A549 (cell line): ENCODE data around the gene ADORA2B. TPM values are rescaled to one million over a fixed set of nuclear protein-coding genes. Genes with fewer than 3 reads are reported as not detected.
A peak's percentile ranks its signal among the peaks of the same experiment; 100 is the strongest.

ENCODE experiments used
- ATAC-seq, 2 experiments: fragments of 200-7000 bp in 1 of 2; fragments of >200 bp in 1 of 2; cut with Nextera tagmentation in 1 of 2; cut with Tn5 transposase in 1 of 2; 3 replicates each; pipeline versions ENCODE4 v1.8.0 to v1.9.1; 2018 to 2020; ENCODE audit warnings: mild to moderate bottlenecking in 1 of 2, moderate library complexity in 1 of 2
- CTCF ChIA-PET: fragments of 300-600 bp; sonication (Branson Sonifier 250); formaldehyde crosslinking; extraction: SDS; loops from one replicate; lab custom pipeline; 2021; ENCODE audit warnings: antibody characterized with exemption, inconsistent platforms; lab: Yijun Ruan, JAX
- POLR2A ChIA-PET: fragments of 350-600 bp; formaldehyde crosslinking; extraction: SDS; loops from one replicate; lab custom pipeline; 2021; ENCODE audit warnings: antibody characterized with exemption, inconsistent platforms; lab: Yijun Ruan, JAX
- DNase-seq, 2 experiments: peaks; one replicate each; pipeline versions ENCODE4 v3.0.0 to v3.0.0-alpha.2; 2011 to 2016; ENCODE audit warnings: low read depth in 1 of 2, low spot score in 1 of 2
- FAIRE-seq: peaks from 2 replicates; lab custom pipeline; 2011; peaks lifted over from hg19 to GRCh38; lab: Jason Lieb, UNC
- H3K27ac ChIP-seq, 2 experiments: fragments of >200 bp; sonication (Bioruptor Twin); formaldehyde crosslinking; 3 replicates each; pipeline ENCODE4 v1.5.1; 2016 to 2017
- H3K4me1 ChIP-seq: fragments of >200 bp; sonication (Bioruptor Twin); formaldehyde crosslinking; 3 replicates; pipeline ENCODE4 v1.6.1; 2016
- H3K4me2 ChIP-seq: fragments of >200 bp; sonication (Bioruptor Twin); formaldehyde crosslinking; 3 replicates; pipeline ENCODE4 v1.6.1; 2016
- H3K4me3 ChIP-seq: fragments of >200 bp; sonication (Bioruptor Twin); formaldehyde crosslinking; 3 replicates; pipeline ENCODE4 v1.5.1; 2016
- H3K9me3 ChIP-seq: fragments of >200 bp; sonication (Bioruptor Twin); formaldehyde crosslinking; 3 replicates; pipeline ENCODE4 v1.6.1; 2016
- ATOH8 ChIP-seq: fragments of 250-450 bp; sonication (Bioruptor Pico); IDR thresholded peaks from 2 replicates; pipeline ENCODE4 v1.5.0; 2020; ENCODE audit warnings: low read depth, mild to moderate bottlenecking, moderate library complexity
- CBX2 ChIP-seq: fragments of 200-600 bp; sonication (generic); IDR thresholded peaks from 2 replicates; pipeline ENCODE4 v1.6.1; 2016; ENCODE audit warnings: low read depth, mild to moderate bottlenecking, borderline replicate concordance
- CBX8 ChIP-seq: fragments of 200-600 bp; sonication (generic); IDR thresholded peaks from 2 replicates; pipeline ENCODE4 v1.6.1; 2016
- CHD2 ChIP-seq: fragments of 150-350 bp; IDR thresholded peaks from 2 replicates; pipeline ENCODE4 v1.6.1; 2014; ENCODE audit warnings: low read length; ENCODE audit not compliant: partially characterized antibody
- EHF ChIP-seq: fragments of 250-450 bp; sonication (Bioruptor Pico); IDR thresholded peaks from 2 replicates; pipeline ENCODE4 v1.5.0; 2020; ENCODE audit warnings: mild to moderate bottlenecking
- EHMT2 ChIP-seq: fragments of 200-600 bp; sonication (generic); IDR thresholded peaks from 2 replicates; pipeline ENCODE4 v1.6.1; 2016; ENCODE audit warnings: antibody characterized with exemption, low read depth, mild to moderate bottlenecking, moderate library complexity
- FOSL2 ChIP-seq, 2 experiments: fragments of 450-650 bp in 1 of 2; fragments of >200 bp in 1 of 2; sonication (Bioruptor Twin) in 1 of 2; formaldehyde crosslinking; IDR thresholded peaks; 2 replicates each; pipeline versions ENCODE4 v1.5.0 to v1.6.1; 2016 to 2020; ENCODE audit warnings: mild to moderate bottlenecking in 1 of 2, moderate library complexity in 1 of 2
- GATA3 ChIP-seq: IDR thresholded peaks from 2 replicates; pipeline ENCODE4 v1.6.1; 2012; ENCODE audit warnings: borderline replicate concordance
- HES2 ChIP-seq: fragments of >200 bp; sonication (Bioruptor Twin); formaldehyde crosslinking; IDR thresholded peaks from 2 replicates; pipeline ENCODE4 v1.6.1; 2016
- HEYL ChIP-seq: fragments of 250-450 bp; sonication (Bioruptor Pico); IDR thresholded peaks from 2 replicates; pipeline ENCODE4 v1.8.0; 2021; ENCODE audit warnings: mild to moderate bottlenecking, moderate library complexity
- HOXB13 ChIP-seq: fragments of 250-450 bp; sonication (Bioruptor Pico); IDR thresholded peaks from 2 replicates; pipeline ENCODE4 v1.5.0; 2020; ENCODE audit warnings: low read depth, mild to moderate bottlenecking, moderate library complexity
- HOXB5 ChIP-seq: fragments of 250-450 bp; sonication (Bioruptor Pico); IDR thresholded peaks from 2 replicates; pipeline ENCODE4 v1.5.0; 2020; ENCODE audit warnings: mild to moderate bottlenecking, moderate library complexity
- MYC ChIP-seq: IDR thresholded peaks from 2 replicates; pipeline ENCODE4 v1.6.1; 2012; ENCODE audit warnings: mild to moderate bottlenecking, inconsistent platforms, low read length, improper control_type of control experiment, borderline replicate concordance
- NR3C1 ChIP-seq: fragments of >200 bp; sonication (Bioruptor Twin); formaldehyde crosslinking; IDR thresholded peaks from 3 replicates; pipeline ENCODE4 v1.6.1; 2017
- RAD21 ChIP-seq, 2 experiments: fragments of >200 bp in 1 of 2; sonication (Bioruptor Twin) in 1 of 2; formaldehyde crosslinking in 1 of 2; IDR thresholded peaks in 1 of 2; conservative IDR thresholded peaks in 1 of 2; 2 replicates in 1 of 2; 3 replicates in 1 of 2; pipeline ENCODE4 v1.6.1; 2012 to 2018; ENCODE audit warnings: inconsistent platforms in 1 of 2
- SREBF2 ChIP-seq: fragments of 450-650 bp; IDR thresholded peaks from 2 replicates; pipeline ENCODE4 v1.6.1; 2014; ENCODE audit warnings: mild to moderate bottlenecking, moderate library complexity
- TFCP2L1 ChIP-seq: fragments of 250-450 bp; sonication (Bioruptor Pico); IDR thresholded peaks from 2 replicates; pipeline ENCODE4 v1.5.0; 2021; ENCODE audit warnings: mild to moderate bottlenecking
- ZFP36 ChIP-seq: fragments of 450-650 bp; IDR thresholded peaks from 2 replicates; pipeline ENCODE4 v1.6.1; 2014; ENCODE audit warnings: borderline replicate concordance; ENCODE audit not compliant: partially characterized antibody
- ZNF302 ChIP-seq: fragments of 250-450 bp; sonication (Bioruptor Pico); IDR thresholded peaks from 2 replicates; pipeline ENCODE4 v1.9.0; 2021; ENCODE audit warnings: inconsistent platforms, mild to moderate bottlenecking, moderate library complexity
- ZSCAN20 ChIP-seq: fragments of 250-450 bp; sonication (Bioruptor Pico); IDR thresholded peaks from 2 replicates; pipeline ENCODE4 v1.8.0; 2022; ENCODE audit warnings: mild to moderate bottlenecking, moderate library complexity
- WGBS: methylation state at CpG from one replicate; pipeline ENCODE4 v1.1.6; 2017; ENCODE audit errors: missing lambda C conversion rate; 5-methylcytosine and 5-hydroxymethylcytosine counted together
- polyA plus RNA-seq, 4 experiments: library from polyadenylated mRNA; depleted of rRNA in 3 of 4; stranded (reverse); fragments of >200 nt; fragmentation: RNase III in 1 of 4; extraction: RNeasy Plus Mini Kit Qiagen cat#74134 plus additional on column Dnase treatment in 1 of 4; gene quantifications; 2 replicates in 3 of 4; 3 replicates in 1 of 4; pipeline ENCODE4 v1.2.3, GENCODE V29; 2011 to 2017
- TF ChIP-seq, protein P1 (sequence below): IDR thresholded peaks from 2 replicates; pipeline ENCODE4 v1.6.1; 2012; ENCODE audit warnings: low read depth, borderline replicate concordance
- TF ChIP-seq, protein P2 (sequence below): IDR thresholded peaks from 2 replicates; pipeline ENCODE4 v1.6.1; 2012

Gene ADORA2B
- polyA plus RNA-seq, 2 of the 4 experiments (the other 2 are of a cell fraction) = 5.7 to 10.2 TPM

DNA sequence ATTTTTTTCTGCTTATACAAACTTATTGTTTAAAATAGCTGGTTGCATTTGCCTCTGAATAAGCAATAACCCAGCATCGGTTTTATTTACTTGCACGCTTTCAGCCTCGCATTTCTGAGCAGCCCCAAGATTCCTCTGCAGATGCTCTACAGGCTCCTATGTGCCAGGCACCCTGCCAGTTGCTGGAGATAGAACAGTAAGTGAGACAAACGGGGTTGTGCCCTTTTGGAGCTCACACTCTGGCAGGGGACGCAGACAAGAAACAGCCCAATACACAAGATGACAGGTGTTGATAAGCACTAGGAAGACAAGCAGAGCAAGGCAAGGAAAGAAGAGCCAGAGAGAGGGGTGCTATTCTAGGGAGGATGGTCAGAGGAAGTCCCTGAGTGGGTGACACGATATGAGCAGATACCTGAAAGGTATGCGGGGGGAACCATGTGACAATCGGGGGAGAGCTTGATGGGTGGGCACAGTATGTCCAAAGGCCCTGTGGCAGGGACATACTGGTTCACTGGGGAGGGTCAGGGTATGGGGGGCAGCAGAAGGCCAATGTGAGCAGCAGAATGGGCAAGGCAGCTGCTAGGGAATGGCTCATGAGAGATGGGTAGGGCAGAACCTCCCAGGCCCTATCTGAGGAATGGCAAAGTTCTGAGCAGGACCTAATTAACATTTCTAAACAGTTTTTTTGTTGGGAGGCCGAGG, 18.7 kb upstream of the ADORA2B start:
- WGBS = 81% methylated on average over 9 of the region's 9 CpGs
- TF ChIP-seq, protein P1, sequence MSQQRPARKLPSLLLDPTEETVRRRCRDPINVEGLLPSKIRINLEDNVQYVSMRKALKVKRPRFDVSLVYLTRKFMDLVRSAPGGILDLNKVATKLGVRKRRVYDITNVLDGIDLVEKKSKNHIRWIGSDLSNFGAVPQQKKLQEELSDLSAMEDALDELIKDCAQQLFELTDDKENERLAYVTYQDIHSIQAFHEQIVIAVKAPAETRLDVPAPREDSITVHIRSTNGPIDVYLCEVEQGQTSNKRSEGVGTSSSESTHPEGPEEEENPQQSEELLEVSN = no peak
- no peak for TF ChIP-seq HOXB13 (CRISPR knock-in tag)
- TF ChIP-seq CBX8 = no peak
- TF ChIP-seq EHMT2 = no peak
- TF ChIP-seq EHF (CRISPR knock-in tag) = no peak
- no peak for TF ChIP-seq RAD21 (conservative IDR thresholded peaks at IDR 0.05 in 1 of 2, IDR thresholded peaks at IDR 0.05 in 1 of 2)
- TF ChIP-seq CBX2 = no peak
- no peak for TF ChIP-seq HES2
- TF ChIP-seq SREBF2 = no peak
- TF ChIP-seq FOSL2 (IDR thresholded peaks at IDR 0.05) = no peak
- TF ChIP-seq FOSL2 (CRISPR knock-in tag; IDR thresholded peaks at IDR 0.05) = no peak
- ChIA-PET CTCF (interaction anchor here (0.6 to 1.7 kb wide), 6 partner anchors 14 to 397 kb away, joined by 3 to 11 read pairs (median 4); partner anchors contain the start of gene ADORA2B), POLR2A (no interaction called here)
- DNase-seq (no peak), ATAC-seq (no peak), FAIRE-seq (no peak)
- Histone ChIP-seq H3K9me3 (peaks cover 9% of the 10 kb centered on the region; the same call in 2 of the 3 replicates), H3K4me2 (no peak overlapping the region), H3K4me1 (peaks cover 3% of the 10 kb centered on the region), H3K27ac (peak overlapping the region in 1 of 2 experiments; percentile 27; a peak in 1 of 6 replicates), H3K4me3 (no peak overlapping the region)

- no peak for DNase-seq
- no peak for FAIRE-seq
- ChIA-PET POLR2A (no interaction called here), CTCF (interaction anchor here (4.7 kb wide), 1 partner anchor 15 kb away, joined by 35 read pairs; the partner anchor contains the start of gene ADORA2B)
- ATAC-seq = 0 out of 6 replicates have a peak, but pooled peaks of 1 of the 2 experiments have one; percentile 31
- WGBS = 83% methylated on average over 9 of the region's 9 CpGs
- Histone ChIP-seq H3K9me3 (no peaks in the 10 kb centered on the region), H3K27ac (0 out of 6 replicates have a peak overlapping the region, but pooled peaks of 1 of the 2 experiments have one; percentile 12), H3K4me2 (no peak overlapping the region), H3K4me3 (no peak overlapping the region), H3K4me1 (no peaks in the 10 kb centered on the region)
- TF ChIP-seq CHD2 = no peak
- TF ChIP-seq ZNF302 (CRISPR knock-in tag) = no peak
- no peak for TF ChIP-seq HOXB5 (CRISPR knock-in tag)
- no peak for TF ChIP-seq HEYL (CRISPR knock-in tag)
- no peak for TF ChIP-seq GATA3
- TF ChIP-seq ZSCAN20 = no peak
- TF ChIP-seq ATOH8 (CRISPR knock-in tag) = no peak
- no peak for TF ChIP-seq ZFP36
- TF ChIP-seq, protein P1 = no peak
- no peak for TF ChIP-seq SREBF2
Observed at GRCh38 chr17:15928286-15928785, 16.6 kb upstream of the ADORA2B start.

DNA sequence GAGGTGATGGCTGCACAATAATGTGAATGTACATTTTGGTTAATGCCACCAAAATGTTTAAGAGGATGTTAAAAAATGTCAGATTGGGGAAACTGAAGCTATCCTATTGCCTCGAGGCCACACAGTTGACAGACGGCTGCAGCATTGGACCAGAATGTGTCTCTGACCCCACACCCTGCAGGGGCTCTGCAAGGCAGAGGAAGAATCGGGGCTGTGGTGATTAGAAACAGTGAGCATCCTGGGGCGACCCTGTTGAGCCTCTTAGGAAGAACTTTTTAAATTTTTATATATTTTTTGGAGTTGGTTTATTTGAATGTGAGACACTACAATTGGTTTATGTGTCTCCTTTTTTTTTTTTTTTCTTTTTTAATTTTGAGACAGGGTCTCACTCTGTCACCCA, 15.0 kb upstream of the ADORA2B start:
- POLR2A ChIA-PET = no interaction called here
- no peak for TF ChIP-seq NR3C1
- no peak for TF ChIP-seq EHF (CRISPR knock-in tag)
- TF ChIP-seq, protein P2, sequence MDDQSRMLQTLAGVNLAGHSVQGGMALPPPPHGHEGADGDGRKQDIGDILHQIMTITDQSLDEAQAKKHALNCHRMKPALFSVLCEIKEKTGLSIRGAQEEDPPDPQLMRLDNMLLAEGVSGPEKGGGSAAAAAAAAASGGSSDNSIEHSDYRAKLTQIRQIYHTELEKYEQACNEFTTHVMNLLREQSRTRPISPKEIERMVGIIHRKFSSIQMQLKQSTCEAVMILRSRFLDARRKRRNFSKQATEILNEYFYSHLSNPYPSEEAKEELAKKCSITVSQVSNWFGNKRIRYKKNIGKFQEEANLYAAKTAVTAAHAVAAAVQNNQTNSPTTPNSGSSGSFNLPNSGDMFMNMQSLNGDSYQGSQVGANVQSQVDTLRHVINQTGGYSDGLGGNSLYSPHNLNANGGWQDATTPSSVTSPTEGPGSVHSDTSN = no peak
- TF ChIP-seq TFCP2L1 (CRISPR knock-in tag) = no peak
- no peak for TF ChIP-seq SREBF2
- no peak for TF ChIP-seq GATA3
- no peak for TF ChIP-seq MYC

More for the DNA sequence above, 15.0 kb upstream of the ADORA2B start:
- no peaks in the 10 kb centered on the region for H3K4me1 ChIP-seq
- ATAC-seq = no peak
- no peaks in the 10 kb centered on the region for H3K9me3 ChIP-seq
- no peak for FAIRE-seq
- CTCF ChIA-PET = interaction anchor here (0.5 to 4.7 kb wide), 4 partner anchors 14 to 102 kb away, joined by 3 to 35 read pairs (median 4); partner anchors contain the start of genes ADORA2B and ZSWIM7
- no peak overlapping the region for H3K4me3 ChIP-seq
- H3K4me2 ChIP-seq = no peak overlapping the region
- WGBS = 50% methylated on average over 4 of the region's 4 CpGs
- no peak for DNase-seq
- H3K27ac ChIP-seq = no peak overlapping the region
